Esophagus muscularis mucosa (tissue), 4 donors: Measurements from ENCODE around the gene RNU2-1.
"Not testable (repeated sequence)": the region's sequence is repeated elsewhere in the genome, so short reads cannot be mapped to it uniquely, and the experiment has no call there.

Experiments
- CTCF ChIP-seq, 3 experiments: fragments of 200-600 bp in 2 of 3; fragments of 450-650 bp in 1 of 3; sonication (generic) in 2 of 3; IDR thresholded peaks; one replicate each; pipeline ENCODE4 v1.5.1; 2017 to 2019; ENCODE audit warnings: antibody characterized with exemption in 3 of 3, mild to moderate bottlenecking in 2 of 3, moderate library complexity in 1 of 3
- EP300 ChIP-seq: sonication (generic); formaldehyde crosslinking; IDR thresholded peaks from one replicate; pipeline ENCODE4 v1.6.1; 2017; ENCODE audit warnings: antibody characterized with exemption
- POLR2A ChIP-seq: fragments of 450-650 bp; IDR thresholded peaks from one replicate; pipeline ENCODE4 v1.6.1; 2017; ENCODE audit warnings: antibody characterized with exemption, moderate library complexity, mild to moderate bottlenecking, low read depth
- POLR2AphosphoS5 ChIP-seq, 2 donors: sonication (generic); formaldehyde crosslinking; IDR thresholded peaks; one replicate each; pipeline ENCODE4 v1.6.1; 2017; ENCODE audit warnings: antibody characterized with exemption in 2 of 2

- TF ChIP-seq POLR2A; EP300; CTCF (IDR thresholded peaks at IDR 0.05); POLR2AphosphoS5 (IDR thresholded peaks at IDR 0.05): not testable (repeated sequence)
These were observed 5.6 kb downstream of the RNU2-1 start, which contains the start of gene CCDC200 for GRCh38 chr17:43228020-43228782.
